Neutrophil (primary cell): Measurements from ENCODE around the gene TARBP1.

Experiments used
- H3K27ac ChIP-seq: fragments of 200-600 bp; sonication (generic); 2 replicates; pipeline ENCODE4 v1.5.1; 2016; ENCODE audit warnings: mild to moderate bottlenecking, moderate library complexity
- H3K27me3 ChIP-seq: fragments of 200-600 bp; sonication (generic); 2 replicates; pipeline ENCODE4 v1.6.0; 2016; ENCODE audit warnings: mild to moderate bottlenecking
- H3K36me3 ChIP-seq: fragments of 200-600 bp; sonication (generic); 2 replicates; pipeline ENCODE4 v1.5.1; 2017
- H3K4me1 ChIP-seq, 2 experiments: fragments of 200-600 bp in 1 of 2; sonication (generic) in 1 of 2; 1 replicate in 1 of 2; 2 replicates in 1 of 2; pipeline versions ENCODE4 v1.5.1 to v1.6.1; 2013 to 2016; ENCODE audit warnings: low read depth in 1 of 2, low read length in 1 of 2, mild to moderate bottlenecking in 1 of 2, moderate library complexity in 1 of 2; ENCODE audit not compliant: control insufficient read depth in 1 of 2, insufficient read depth in 1 of 2
- H3K4me3 ChIP-seq, 2 experiments: fragments of 200-600 bp in 1 of 2; sonication (generic) in 1 of 2; 1 replicate in 1 of 2; 2 replicates in 1 of 2; pipeline ENCODE4 v1.5.1; 2013 to 2016; ENCODE audit warnings: low read depth in 1 of 2, low read length in 1 of 2, mild to moderate bottlenecking in 1 of 2, moderate library complexity in 1 of 2
- H3K9me3 ChIP-seq: fragments of 200-600 bp; sonication (generic); 2 replicates; pipeline ENCODE4 v1.5.1; 2016
- CTCF ChIP-seq: fragments of 200-600 bp; sonication (generic); IDR thresholded peaks from 2 replicates; pipeline ENCODE4 v1.5.1; 2016; ENCODE audit warnings: antibody characterized with exemption

The TARBP1 gene

GRCh38 chr1:234515821-234516241, 36.9 kb upstream of the TARBP1 start:
- no peaks in the 10 kb centered on the region for H3K36me3 ChIP-seq
- no peak overlapping the region for H3K4me3 ChIP-seq
- H3K9me3 ChIP-seq: no peaks in the 10 kb centered on the region
- TF ChIP-seq CTCF: no peak
- no peak overlapping the region for H3K27ac ChIP-seq
- H3K4me1 ChIP-seq: peaks cover 34% of the 10 kb centered on the region in 2 experiments
- H3K27me3 ChIP-seq: no peaks in the 10 kb centered on the region

- Histone ChIP-seq H3K27me3 (no peaks in the 10 kb centered on the region), H3K9me3 (no peaks in the 10 kb centered on the region), H3K36me3 (no peaks in the 10 kb centered on the region), H3K4me1 (peaks cover 34% of the 10 kb centered on the region in 2 experiments), H3K4me3 (no peak overlapping the region), H3K27ac (no peak overlapping the region)
- no peak for TF ChIP-seq CTCF
These were observed 36.4 kb upstream of the TARBP1 start for GRCh38 chr1:234515411-234515810.

- Histone ChIP-seq H3K27ac (peak overlapping the region; percentile 45), H3K4me3 (peak overlapping the region; percentile 2 to 55), H3K9me3 (no peaks in the 10 kb centered on the region), H3K4me1 (peaks cover 22% of the 10 kb centered on the region in 2 experiments), H3K36me3 (no peaks in the 10 kb centered on the region), H3K27me3 (no peaks in the 10 kb centered on the region)
- TF ChIP-seq CTCF: no peak
These were observed 33.5 kb upstream of the TARBP1 start for GRCh38 chr1:234512451-234512861.

GRCh38 chr1:234509457-234510328, 30.7 kb upstream of the TARBP1 start:
- no peak overlapping the region for H3K27ac ChIP-seq
- H3K36me3 ChIP-seq: no peaks in the 10 kb centered on the region
- peaks cover 36 to 37% of the 10 kb centered on the region in 2 experiments for H3K4me1 ChIP-seq
- no peaks in the 10 kb centered on the region for H3K27me3 ChIP-seq
- H3K4me3 ChIP-seq: no peak overlapping the region
- no peak for TF ChIP-seq CTCF
- H3K9me3 ChIP-seq: no peaks in the 10 kb centered on the region

GRCh38 chr1:234507626-234508387, 28.8 kb upstream of the TARBP1 start:
- no peak overlapping the region for H3K27ac ChIP-seq
- H3K4me3 ChIP-seq: no peak overlapping the region
- no peaks in the 10 kb centered on the region for H3K36me3 ChIP-seq
- no peak for TF ChIP-seq CTCF
- H3K9me3 ChIP-seq: no peaks in the 10 kb centered on the region
- H3K27me3 ChIP-seq: no peaks in the 10 kb centered on the region
- peaks cover 37 to 39% of the 10 kb centered on the region in 2 experiments for H3K4me1 ChIP-seq
